OCI-LY1 (cell line): ENCODE data around the gene SMOC2.

Experiments
- EZH2 ChIP-seq: fragments of 200-600 bp; sonication (generic), shearing (Covaris generic); IDR thresholded peaks from 2 replicates; pipeline ENCODE4 v1.8.0; 2017; ENCODE audit warnings: borderline replicate concordance, mixed run types, mild to moderate bottlenecking, antibody characterized with exemption, low read length, moderate library complexity, mixed read lengths
- TF ChIP-seq, protein P1 (sequence below): fragments of 200-600 bp; sonication (generic), shearing (Covaris generic); IDR thresholded peaks from 2 replicates; pipeline ENCODE4 v1.5.1; 2017; ENCODE audit warnings: mild to moderate bottlenecking, antibody characterized with exemption, low read length, moderate library complexity, mixed read lengths

DNA sequence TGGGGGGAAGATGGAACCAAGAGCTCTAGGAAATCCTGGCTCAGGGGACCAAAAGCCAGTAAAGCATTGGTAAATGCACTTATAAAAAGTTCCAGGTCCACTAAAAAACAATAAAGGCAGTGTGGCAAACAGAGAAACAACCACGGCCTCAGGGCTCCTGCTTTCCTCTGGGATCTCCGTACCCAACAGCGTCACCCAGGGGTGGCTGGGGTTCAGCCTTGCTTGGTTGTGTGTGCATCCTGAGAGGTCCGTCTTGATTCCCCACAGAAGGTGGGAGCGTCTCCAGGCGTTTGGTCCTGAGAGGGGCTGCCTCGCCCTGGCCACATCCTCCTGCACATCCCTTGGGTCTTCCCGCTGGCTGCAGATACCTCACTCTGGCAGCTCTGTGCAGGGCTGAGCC is 60.6 kb downstream of the SMOC2 start:
- TF ChIP-seq, protein P1, sequence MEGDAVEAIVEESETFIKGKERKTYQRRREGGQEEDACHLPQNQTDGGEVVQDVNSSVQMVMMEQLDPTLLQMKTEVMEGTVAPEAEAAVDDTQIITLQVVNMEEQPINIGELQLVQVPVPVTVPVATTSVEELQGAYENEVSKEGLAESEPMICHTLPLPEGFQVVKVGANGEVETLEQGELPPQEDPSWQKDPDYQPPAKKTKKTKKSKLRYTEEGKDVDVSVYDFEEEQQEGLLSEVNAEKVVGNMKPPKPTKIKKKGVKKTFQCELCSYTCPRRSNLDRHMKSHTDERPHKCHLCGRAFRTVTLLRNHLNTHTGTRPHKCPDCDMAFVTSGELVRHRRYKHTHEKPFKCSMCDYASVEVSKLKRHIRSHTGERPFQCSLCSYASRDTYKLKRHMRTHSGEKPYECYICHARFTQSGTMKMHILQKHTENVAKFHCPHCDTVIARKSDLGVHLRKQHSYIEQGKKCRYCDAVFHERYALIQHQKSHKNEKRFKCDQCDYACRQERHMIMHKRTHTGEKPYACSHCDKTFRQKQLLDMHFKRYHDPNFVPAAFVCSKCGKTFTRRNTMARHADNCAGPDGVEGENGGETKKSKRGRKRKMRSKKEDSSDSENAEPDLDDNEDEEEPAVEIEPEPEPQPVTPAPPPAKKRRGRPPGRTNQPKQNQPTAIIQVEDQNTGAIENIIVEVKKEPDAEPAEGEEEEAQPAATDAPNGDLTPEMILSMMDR, result no peak
- TF ChIP-seq EZH2, result no peak
